CD4-positive, CD25-positive, alpha-beta regulatory T cell (primary cell): Measurements from ENCODE around the gene UBE3D. TPM values are rescaled to one million over a fixed set of nuclear protein-coding genes. Genes with fewer than 3 reads are reported as not detected.

Source experiments
- ATAC-seq, 2 donors: fragments of 150-1000 bp; cut with Tn5 transposase; one replicate each; pipeline ENCODE4 v1.10.0; 2021; ENCODE audit warnings: low read depth in 2 of 2, moderate number of reproducible peaks in 2 of 2, moderate library complexity in 1 of 2
- DNase-seq, 3 donors: peaks; one replicate each; pipeline versions ENCODE4 v3.0.0 to v3.0.0-alpha.2; 2012 to 2022; ENCODE audit warnings: mixed read lengths in 1 of 3
- H3K27ac ChIP-seq: one replicate; pipeline ENCODE4 v1.7.0; 2013; ENCODE audit warnings: mild to moderate bottlenecking, low read length; ENCODE audit not compliant: insufficient read depth, poor library complexity, severe bottlenecking
- H3K27me3 ChIP-seq: one replicate; pipeline ENCODE4 v1.7.0; 2013; ENCODE audit warnings: low read length; ENCODE audit not compliant: control insufficient read depth, insufficient read depth
- H3K36me3 ChIP-seq: one replicate; pipeline ENCODE4 v1.7.0; 2013; ENCODE audit warnings: mild to moderate bottlenecking, low read length, moderate library complexity; ENCODE audit not compliant: control insufficient read depth, insufficient read depth
- H3K4me1 ChIP-seq: 2 replicates; pipeline ENCODE4 v1.7.0; 2013; ENCODE audit warnings: mild to moderate bottlenecking, low read length; ENCODE audit not compliant: insufficient read depth, control insufficient read depth, poor library complexity, severe bottlenecking
- H3K4me3 ChIP-seq: one replicate; pipeline ENCODE4 v1.7.0; 2013; ENCODE audit warnings: low read depth, mild to moderate bottlenecking, low read length, moderate library complexity
- H3K9me3 ChIP-seq, 2 experiments: 1 replicate in 1 of 2; 2 replicates in 1 of 2; pipeline ENCODE4 v1.7.0; 2013; ENCODE audit warnings: low read length in 2 of 2, mild to moderate bottlenecking in 1 of 2, moderate library complexity in 1 of 2; ENCODE audit not compliant: control insufficient read depth in 2 of 2
- H3K27ac Mint-ChIP-seq, 3 donors: one replicate each; pipeline ENCODE4 v1.8.0; 2020 to 2022; ENCODE audit warnings: mild to moderate bottlenecking in 3 of 3, mixed read lengths in 3 of 3, moderate library complexity in 2 of 3
- H3K27me3 Mint-ChIP-seq: one replicate; pipeline ENCODE4 v1.8.0; 2022; ENCODE audit warnings: mild to moderate bottlenecking, mixed read lengths
- H3K36me3 Mint-ChIP-seq: one replicate; pipeline ENCODE4 v1.8.0; 2020; ENCODE audit warnings: mixed read lengths
- H3K4me1 Mint-ChIP-seq, 4 donors: one replicate each; pipeline ENCODE4 v1.8.0; 2020 to 2022; ENCODE audit warnings: mixed read lengths in 4 of 4, mild to moderate bottlenecking in 1 of 4
- H3K4me3 Mint-ChIP-seq, 4 donors: one replicate each; pipeline ENCODE4 v1.8.0; 2020 to 2022; ENCODE audit warnings: mild to moderate bottlenecking in 4 of 4, mixed read lengths in 4 of 4, moderate library complexity in 3 of 4
- H3K9me3 Mint-ChIP-seq, 7 donors: one replicate each; pipeline ENCODE4 v1.8.0; 2020 to 2022; ENCODE audit warnings: mixed read lengths in 7 of 7, mild to moderate bottlenecking in 3 of 7, moderate library complexity in 2 of 7
- polyA plus RNA-seq, 4 donors: library from polyadenylated mRNA; unstranded; fragments of 300-500 nt; fragmentation: Illumina TruSeq; gene quantifications; one replicate each; pipeline ENCODE4 v1.2.3, GENCODE V29; 2021
- total RNA-seq: library from RNA; stranded (reverse); gene quantifications from one replicate; pipeline ENCODE4 v1.2.3, GENCODE V29; 2022

Gene UBE3D
- total and polyA plus RNA-seq, 5 donors from 2014 or later, result 3.8 to 7.8 (median 5.5) TPM

DNA sequence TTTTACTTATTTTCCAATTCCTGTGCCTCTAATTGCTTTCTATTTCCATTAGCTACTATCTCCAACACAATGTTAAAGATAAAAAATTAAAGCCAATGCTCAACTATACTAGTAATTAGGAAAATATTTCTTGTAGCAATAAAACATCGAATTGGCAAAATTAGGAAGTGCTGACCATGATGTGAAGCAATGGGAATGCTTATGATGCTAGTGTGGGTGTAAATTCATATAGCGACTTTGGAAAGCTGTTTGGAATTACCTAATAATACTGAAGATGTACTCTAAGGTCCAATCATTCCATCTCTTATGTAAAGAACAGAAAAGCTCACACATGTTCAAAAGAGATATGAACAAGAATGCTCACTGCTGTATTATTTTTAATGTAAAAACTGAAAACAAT lies 78.2 kb downstream of the UBE3D start:
- Mint-ChIP-seq H3K9me3 (no peaks in the 10 kb centered on the region), H3K36me3 (no peaks in the 10 kb centered on the region), H3K27me3 (no peaks in the 10 kb centered on the region), H3K27ac (no peak overlapping the region), H3K4me3 (no peak overlapping the region), H3K4me1 (no peaks in the 10 kb centered on the region)
- Histone ChIP-seq H3K4me1 (no peaks in the 10 kb centered on the region), H3K36me3 (no peaks in the 10 kb centered on the region), H3K27me3 (no peaks in the 10 kb centered on the region), H3K9me3 (no peaks in the 10 kb centered on the region), H3K27ac (no peak overlapping the region), H3K4me3 (no peak overlapping the region)
- DNase-seq, result no peak
- ATAC-seq, result no peak

DNA sequence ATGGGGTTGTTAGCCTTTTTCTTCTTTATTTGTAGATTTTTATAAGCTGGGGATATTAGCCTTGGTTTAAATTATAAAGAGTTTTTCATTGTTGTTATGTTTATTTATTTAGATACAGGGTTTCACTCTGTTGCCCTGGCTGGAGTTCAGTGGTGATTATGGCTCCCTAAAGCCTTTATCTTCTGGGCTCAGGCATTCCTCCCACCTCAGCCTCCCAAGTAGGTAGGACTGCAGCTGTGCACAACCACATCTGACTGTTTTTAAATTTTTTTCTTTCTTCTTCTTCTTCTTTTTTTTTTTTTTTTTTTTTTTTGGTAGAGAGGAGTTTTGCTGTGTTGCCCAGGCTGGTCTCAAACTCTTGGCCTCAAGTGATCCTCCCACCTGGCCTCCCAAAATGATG lies 80.9 kb downstream of the UBE3D start:
- H3K4me1 Mint-ChIP-seq, result no peaks in the 10 kb centered on the region
- no peaks in the 10 kb centered on the region for H3K36me3 Mint-ChIP-seq
- Histone ChIP-seq H3K36me3 (no peaks in the 10 kb centered on the region), H3K9me3 (no peaks in the 10 kb centered on the region), H3K27ac (no peak overlapping the region), H3K4me3 (no peak overlapping the region), H3K27me3 (no peaks in the 10 kb centered on the region), H3K4me1 (no peaks in the 10 kb centered on the region)
- ATAC-seq (no peak), DNase-seq (no peak)
- no peaks in the 10 kb centered on the region for H3K27me3 Mint-ChIP-seq
- no peak overlapping the region for H3K27ac Mint-ChIP-seq
- H3K4me3 Mint-ChIP-seq, result no peak overlapping the region
- H3K9me3 Mint-ChIP-seq, result peaks cover 0 to 1% (median 0%) of the 10 kb centered on the region in 7 donors

DNA sequence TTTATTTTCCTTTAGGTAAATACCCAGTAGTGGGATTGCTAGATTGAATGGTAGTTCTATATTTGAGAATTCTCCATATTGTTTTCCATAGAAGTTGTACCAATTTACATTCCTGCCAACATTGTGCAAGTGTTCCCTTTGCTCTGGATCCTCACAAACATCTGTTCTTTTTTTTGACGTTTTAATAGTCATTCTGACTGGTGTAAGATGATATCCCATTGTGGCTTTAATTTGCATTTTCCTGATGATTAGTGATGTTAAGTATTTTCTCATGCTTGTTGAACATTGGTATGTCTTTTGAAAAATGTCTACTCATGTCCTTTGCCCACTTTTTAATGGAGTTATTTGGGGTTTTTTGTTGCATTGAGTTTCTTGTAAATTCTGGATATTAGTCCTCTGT lies 85.6 kb downstream of the UBE3D start:
- ATAC-seq (no peak), DNase-seq (no peak)
- no peaks in the 10 kb centered on the region for H3K36me3 ChIP-seq
- H3K4me1 ChIP-seq, result no peaks in the 10 kb centered on the region
- no peaks in the 10 kb centered on the region for H3K36me3 Mint-ChIP-seq
- no peaks in the 10 kb centered on the region for H3K27me3 ChIP-seq
- no peak overlapping the region for H3K27ac ChIP-seq
- no peaks in the 10 kb centered on the region for H3K27me3 Mint-ChIP-seq
- no peak overlapping the region for H3K4me3 Mint-ChIP-seq
- H3K4me3 ChIP-seq, result no peak overlapping the region
- H3K27ac Mint-ChIP-seq, result no peak overlapping the region
- no peaks in the 10 kb centered on the region for H3K9me3 ChIP-seq
- H3K4me1 Mint-ChIP-seq, result no peaks in the 10 kb centered on the region
- peaks cover 0 to 2% (median 0%) of the 10 kb centered on the region in 7 donors for H3K9me3 Mint-ChIP-seq

DNA sequence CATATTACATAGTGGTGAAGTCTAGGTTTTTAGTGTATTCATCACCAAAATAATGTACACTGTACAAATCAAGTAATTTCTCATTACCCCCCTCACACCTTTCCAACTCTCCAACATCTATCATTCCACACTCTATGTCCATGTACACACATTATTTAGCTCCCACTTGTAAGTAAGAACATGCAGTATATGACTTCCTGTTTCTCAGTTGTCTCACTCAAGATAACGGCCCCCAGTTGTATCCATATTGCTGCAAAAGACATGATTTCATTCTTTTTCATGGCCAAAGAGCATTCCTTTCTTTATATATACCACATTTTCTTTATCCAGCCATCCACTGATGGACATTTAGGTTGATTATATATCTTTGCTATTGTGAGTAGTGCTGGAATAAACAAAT lies 86.0 kb downstream of the UBE3D start:
- DNase-seq, result no peak
- no peaks in the 10 kb centered on the region for H3K4me1 ChIP-seq
- H3K36me3 ChIP-seq, result no peaks in the 10 kb centered on the region
- H3K9me3 ChIP-seq, result no peaks in the 10 kb centered on the region
- no peak overlapping the region for H3K4me3 Mint-ChIP-seq
- no peak overlapping the region for H3K27ac Mint-ChIP-seq
- H3K27ac ChIP-seq, result no peak overlapping the region
- H3K36me3 Mint-ChIP-seq, result no peaks in the 10 kb centered on the region
- no peaks in the 10 kb centered on the region for H3K27me3 ChIP-seq
- peaks cover 0 to 2% (median 0%) of the 10 kb centered on the region in 7 donors for H3K9me3 Mint-ChIP-seq
- no peaks in the 10 kb centered on the region for H3K4me1 Mint-ChIP-seq
- no peak overlapping the region for H3K4me3 ChIP-seq
- no peaks in the 10 kb centered on the region for H3K27me3 Mint-ChIP-seq
- no peak for ATAC-seq

DNA sequence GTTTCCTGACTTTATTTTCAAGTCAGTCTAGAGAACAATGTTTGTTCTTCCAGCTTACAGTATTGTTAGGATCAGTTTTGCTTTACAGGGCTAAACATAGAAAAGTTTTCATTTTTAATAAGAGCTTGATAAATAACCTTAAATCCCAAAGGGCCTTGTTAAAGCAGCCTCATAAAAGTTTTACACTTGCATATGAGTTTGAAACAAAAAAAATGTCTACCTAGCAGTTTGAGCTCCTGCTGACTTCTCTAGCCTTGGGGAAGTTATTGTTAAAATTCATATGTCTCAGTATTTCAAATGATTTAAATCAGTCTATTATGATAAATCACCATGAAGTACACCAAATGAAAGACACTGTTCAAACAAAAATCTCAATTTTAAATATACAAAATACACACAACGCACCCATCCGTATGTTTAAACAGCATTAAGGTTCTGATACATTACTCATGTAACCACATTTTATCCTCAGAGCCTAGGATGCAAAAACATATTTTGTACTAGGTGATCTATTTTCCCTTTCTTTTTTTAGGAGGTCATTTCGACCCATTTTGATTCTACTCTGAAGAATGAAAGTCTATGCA lies 87.2 kb downstream of the UBE3D start:
- no peak overlapping the region for H3K4me3 ChIP-seq
- Mint-ChIP-seq H3K9me3 (peaks cover 0 to 2% (median 0%) of the 10 kb centered on the region in 7 donors), H3K36me3 (no peaks in the 10 kb centered on the region), H3K27ac (no peak overlapping the region), H3K4me1 (no peaks in the 10 kb centered on the region), H3K4me3 (no peak overlapping the region), H3K27me3 (no peaks in the 10 kb centered on the region)
- H3K27ac ChIP-seq, result no peak overlapping the region
- H3K9me3 ChIP-seq, result no peaks in the 10 kb centered on the region
- H3K27me3 ChIP-seq, result no peaks in the 10 kb centered on the region
- no peaks in the 10 kb centered on the region for H3K36me3 ChIP-seq
- no peak for DNase-seq
- no peaks in the 10 kb centered on the region for H3K4me1 ChIP-seq
- no peak for ATAC-seq

DNA sequence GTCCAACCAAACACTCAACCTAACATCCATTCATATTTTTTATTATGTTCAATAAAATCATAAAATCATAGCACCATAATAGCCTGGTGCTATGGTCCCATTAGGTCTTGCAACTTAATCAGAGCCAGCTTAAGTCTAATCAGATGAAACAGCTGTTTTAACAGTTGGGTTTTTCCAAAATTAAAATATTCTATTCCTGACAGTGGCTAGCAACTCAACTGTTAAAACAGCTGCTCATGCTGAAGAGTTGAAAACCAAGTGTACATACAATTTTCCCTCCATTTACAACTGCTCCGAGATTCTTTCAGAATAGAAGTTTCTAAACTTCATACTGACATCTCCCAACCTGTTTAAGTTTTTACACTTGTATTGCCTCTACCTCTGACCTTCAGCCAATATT lies 89.5 kb downstream of the UBE3D start:
- no peak overlapping the region for H3K4me3 ChIP-seq
- peaks cover 5% of the 10 kb centered on the region for H3K36me3 Mint-ChIP-seq
- no peak overlapping the region for H3K27ac ChIP-seq
- H3K4me1 Mint-ChIP-seq, result no peaks in the 10 kb centered on the region
- H3K4me3 Mint-ChIP-seq, result no peak overlapping the region
- H3K9me3 ChIP-seq, result no peaks in the 10 kb centered on the region
- H3K27ac Mint-ChIP-seq, result no peak overlapping the region
- DNase-seq, result no peak
- H3K4me1 ChIP-seq, result no peaks in the 10 kb centered on the region
- H3K27me3 Mint-ChIP-seq, result no peaks in the 10 kb centered on the region
- H3K36me3 ChIP-seq, result no peaks in the 10 kb centered on the region
- peaks cover 0 to 2% (median 0%) of the 10 kb centered on the region in 7 donors for H3K9me3 Mint-ChIP-seq
- ATAC-seq, result no peak
- H3K27me3 ChIP-seq, result no peaks in the 10 kb centered on the region

DNA sequence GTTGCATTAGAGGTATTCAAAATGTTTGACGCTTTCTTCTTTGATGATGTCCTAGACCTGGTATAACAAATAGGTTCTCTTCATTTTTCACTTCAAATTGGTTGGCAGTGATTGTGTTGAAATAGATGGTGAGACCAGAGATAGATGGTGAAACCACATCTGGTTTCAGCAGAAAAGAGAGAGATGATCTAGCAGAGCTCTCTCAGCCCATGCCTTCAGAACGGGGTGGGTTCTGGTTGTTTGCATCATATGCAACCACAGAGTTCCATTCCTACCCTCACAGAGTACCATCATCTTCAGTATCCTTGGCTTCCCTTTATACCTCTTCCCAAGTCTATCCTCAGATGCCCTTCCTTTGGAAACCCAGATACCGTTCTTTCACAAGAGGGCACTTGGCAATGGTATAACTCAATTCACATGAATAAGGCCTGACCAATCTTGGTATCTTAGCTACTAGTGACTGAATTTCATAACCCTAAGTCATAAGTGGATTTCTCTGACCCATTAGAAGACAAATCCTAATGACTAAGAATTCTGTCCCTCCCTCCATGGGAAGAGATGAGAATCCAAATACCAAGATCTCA lies 93.7 kb downstream of the UBE3D start:
- DNase-seq (no peak), ATAC-seq (no peak)
- Histone ChIP-seq H3K36me3 (no peaks in the 10 kb centered on the region), H3K27ac (no peak overlapping the region), H3K4me3 (no peak overlapping the region), H3K4me1 (no peaks in the 10 kb centered on the region), H3K9me3 (no peaks in the 10 kb centered on the region), H3K27me3 (no peaks in the 10 kb centered on the region)
- Mint-ChIP-seq H3K27ac (no peak overlapping the region), H3K36me3 (peaks cover 8% of the 10 kb centered on the region), H3K4me1 (no peaks in the 10 kb centered on the region), H3K9me3 (peaks cover 0 to 2% (median 0%) of the 10 kb centered on the region in 7 donors), H3K27me3 (no peaks in the 10 kb centered on the region), H3K4me3 (no peak overlapping the region)

DNA sequence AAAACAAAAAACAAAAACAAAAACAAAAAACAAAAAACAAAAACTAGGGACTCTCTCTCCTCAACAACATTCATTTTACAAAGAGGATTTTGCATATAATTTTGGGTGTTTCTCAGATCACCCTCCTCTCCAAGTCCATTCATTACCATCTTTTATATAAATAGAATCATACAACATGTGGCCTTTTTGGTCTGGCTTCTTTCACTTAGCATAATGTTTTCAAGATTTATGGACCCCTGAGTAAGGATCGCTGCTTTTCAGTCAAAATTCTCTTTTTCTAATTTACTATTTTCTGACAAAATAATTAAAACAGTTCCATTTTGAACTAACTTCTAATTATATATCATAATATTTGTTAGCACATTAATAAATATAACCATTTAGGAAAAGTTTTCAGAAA lies 94.8 kb downstream of the UBE3D start:
- Mint-ChIP-seq H3K9me3 (no peaks in the 10 kb centered on the region), H3K27me3 (no peaks in the 10 kb centered on the region), H3K4me1 (no peaks in the 10 kb centered on the region), H3K27ac (no peak overlapping the region), H3K4me3 (no peak overlapping the region), H3K36me3 (peaks cover 9% of the 10 kb centered on the region)
- no peaks in the 10 kb centered on the region for H3K4me1 ChIP-seq
- no peak overlapping the region for H3K4me3 ChIP-seq
- DNase-seq (no peak), ATAC-seq (no peak)
- H3K9me3 ChIP-seq, result no peaks in the 10 kb centered on the region
- H3K36me3 ChIP-seq, result no peaks in the 10 kb centered on the region
- H3K27ac ChIP-seq, result no peak overlapping the region
- H3K27me3 ChIP-seq, result no peaks in the 10 kb centered on the region
